ENCODE measurements around the gene NAALADL2.

GRCh38 chr3:174826069-174826468 lies 33.1 kb upstream of the NAALADL2 start:
- no peak for TF ChIP-seq XRCC3 (IDR thresholded peaks at IDR 0.05)
- TF ChIP-seq PKNOX1 (IDR thresholded peaks at IDR 0.05): no peak
- no peak for TF ChIP-seq FOXM1 (IDR thresholded peaks at IDR 0.05; ENCODE audit: low read depth)
- no peak for TF ChIP-seq FOXM1 (CRISPR knock-in tag; IDR thresholded peaks at IDR 0.05; ENCODE audit: low read depth)
- TF ChIP-seq CEBPZ (IDR thresholded peaks at IDR 0.05; ENCODE audit: borderline replicate concordance, low read depth, low read length): no peak
- TF ChIP-seq ZHX1 (conservative IDR thresholded peaks at IDR 0.05; ENCODE audit: low read length): no peak
- no peak for TF ChIP-seq NFIC (IDR thresholded peaks at IDR 0.05)
- TF ChIP-seq ZNF584 (CRISPR knock-in tag; IDR thresholded peaks at IDR 0.05; ENCODE audit: low read depth): no peak
- no peak for TF ChIP-seq ATF3 (IDR thresholded peaks at IDR 0.05)
- no peak for TF ChIP-seq ATF3 (CRISPR knock-in tag; conservative IDR thresholded peaks at IDR 0.05)
